ENCODE results near the gene COMTD1.
"Not testable (repeated sequence)": the region's sequence is repeated elsewhere in the genome, so short reads cannot be mapped to it uniquely, and the experiment has no call there.

COMTD1 gene

DNA sequence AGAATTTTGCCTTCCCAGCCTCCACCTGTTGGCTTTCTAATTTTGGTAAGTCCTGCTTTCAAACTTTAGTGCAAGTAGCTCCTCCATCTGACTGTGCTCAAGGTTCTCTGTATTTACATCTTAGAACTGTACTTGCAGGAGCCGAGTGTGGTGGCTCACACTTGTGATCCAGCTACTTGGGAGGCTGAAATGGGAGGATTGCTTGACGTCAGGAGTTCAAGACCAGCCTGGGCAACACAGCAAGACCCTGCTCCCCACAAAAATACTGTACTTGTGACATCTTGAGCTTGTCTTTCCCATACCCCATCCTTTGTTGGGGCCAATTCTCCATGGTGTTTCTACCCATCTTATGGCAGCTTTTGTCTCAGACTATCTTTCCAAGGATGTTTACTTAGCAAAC lies 29.8 kb downstream of the COMTD1 start:
- TF ChIP-seq, protein P1, sequence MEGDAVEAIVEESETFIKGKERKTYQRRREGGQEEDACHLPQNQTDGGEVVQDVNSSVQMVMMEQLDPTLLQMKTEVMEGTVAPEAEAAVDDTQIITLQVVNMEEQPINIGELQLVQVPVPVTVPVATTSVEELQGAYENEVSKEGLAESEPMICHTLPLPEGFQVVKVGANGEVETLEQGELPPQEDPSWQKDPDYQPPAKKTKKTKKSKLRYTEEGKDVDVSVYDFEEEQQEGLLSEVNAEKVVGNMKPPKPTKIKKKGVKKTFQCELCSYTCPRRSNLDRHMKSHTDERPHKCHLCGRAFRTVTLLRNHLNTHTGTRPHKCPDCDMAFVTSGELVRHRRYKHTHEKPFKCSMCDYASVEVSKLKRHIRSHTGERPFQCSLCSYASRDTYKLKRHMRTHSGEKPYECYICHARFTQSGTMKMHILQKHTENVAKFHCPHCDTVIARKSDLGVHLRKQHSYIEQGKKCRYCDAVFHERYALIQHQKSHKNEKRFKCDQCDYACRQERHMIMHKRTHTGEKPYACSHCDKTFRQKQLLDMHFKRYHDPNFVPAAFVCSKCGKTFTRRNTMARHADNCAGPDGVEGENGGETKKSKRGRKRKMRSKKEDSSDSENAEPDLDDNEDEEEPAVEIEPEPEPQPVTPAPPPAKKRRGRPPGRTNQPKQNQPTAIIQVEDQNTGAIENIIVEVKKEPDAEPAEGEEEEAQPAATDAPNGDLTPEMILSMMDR (IDR thresholded peaks at IDR 0.05; ENCODE audit: control insufficient read depth, insufficient read depth, low read depth, low read length, missing control alignments) = no peak
- no peak overlapping the region for H3K4me3 ChIP-seq (ENCODE audit: control insufficient read depth, low read depth, low read length)
- DNase-seq (ENCODE audit: low read depth) = no peak

DNA sequence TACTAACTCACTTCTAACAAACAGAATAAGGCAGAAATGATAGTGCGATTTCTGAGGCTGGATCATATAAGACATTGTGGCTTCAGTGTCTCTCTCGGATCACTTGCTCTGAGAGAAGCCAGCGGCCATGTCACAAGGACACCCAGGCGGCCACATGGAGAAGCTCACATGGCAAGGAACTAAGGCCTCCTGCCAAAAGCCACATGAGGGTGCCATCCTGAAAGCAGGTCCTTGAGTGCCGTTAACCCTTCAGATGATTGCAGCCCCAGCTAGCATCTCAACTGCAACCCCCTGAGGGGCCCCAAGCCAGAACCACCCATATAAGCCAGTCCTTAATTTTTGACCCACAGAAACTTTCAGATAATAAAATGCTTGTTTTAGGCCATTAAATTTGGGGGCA lies 32.0 kb downstream of the COMTD1 start:
- H3K4me3 ChIP-seq (ENCODE audit: control insufficient read depth, low read depth, low read length) = no peak overlapping the region
- no peak for DNase-seq (ENCODE audit: low read depth)
- TF ChIP-seq, protein P1 (IDR thresholded peaks at IDR 0.05; ENCODE audit: control insufficient read depth, insufficient read depth, low read depth, low read length, missing control alignments) = no peak

DNA sequence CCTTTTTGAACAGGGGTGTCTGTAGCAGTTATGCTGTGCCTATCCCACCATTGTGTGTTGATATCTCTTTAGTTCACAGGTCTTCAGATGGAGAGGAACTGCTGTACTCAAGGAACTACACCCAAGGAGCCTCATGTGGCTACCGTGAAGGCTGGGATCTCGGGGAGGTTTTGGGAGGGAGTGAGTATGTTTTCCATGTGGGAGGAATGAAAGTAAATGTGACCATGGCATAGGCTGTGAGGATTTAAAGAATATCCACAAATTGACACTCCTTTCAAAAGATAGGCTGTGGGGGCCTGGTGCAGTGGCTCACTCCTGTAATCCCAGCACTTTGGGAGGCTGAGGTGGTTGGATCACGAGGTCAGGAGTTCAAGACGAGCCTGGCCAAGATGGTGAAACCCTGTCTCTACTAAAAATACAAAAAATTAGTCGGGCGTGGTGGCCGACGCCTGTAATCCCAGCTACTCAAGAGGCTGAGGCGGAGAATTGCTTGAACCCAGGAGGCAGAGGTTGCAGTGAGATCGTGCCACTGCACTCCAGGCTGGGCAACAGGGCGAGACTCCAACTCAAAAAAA lies 32.6 kb downstream of the COMTD1 start:
- DNase-seq (ENCODE audit: low read depth); H3K4me3 ChIP-seq (ENCODE audit: control insufficient read depth, low read depth, low read length): not testable (repeated sequence)

- DNase-seq (ENCODE audit: low read depth) = no peak
- H3K4me3 ChIP-seq (ENCODE audit: control insufficient read depth, low read depth, low read length) = no peak overlapping the region
- TF ChIP-seq, protein P1 (IDR thresholded peaks at IDR 0.05; ENCODE audit: control insufficient read depth, insufficient read depth, low read depth, low read length, missing control alignments) = no peak
These were observed 33.3 kb downstream of the COMTD1 start for GRCh38 chr10:75202321-75203045.

- TF ChIP-seq, protein P1 (IDR thresholded peaks at IDR 0.05; ENCODE audit: control insufficient read depth, insufficient read depth, low read depth, low read length, missing control alignments) = no peak
- no peak overlapping the region for H3K4me3 ChIP-seq (ENCODE audit: control insufficient read depth, low read depth, low read length)
- no peak for DNase-seq (ENCODE audit: low read depth)
These were observed 33.9 kb downstream of the COMTD1 start for GRCh38 chr10:75201793-75202307.

GRCh38 chr10:75199949-75200348 lies 35.8 kb downstream of the COMTD1 start:
- H3K4me3 ChIP-seq (ENCODE audit: control insufficient read depth, low read depth, low read length); DNase-seq (ENCODE audit: low read depth): not testable (repeated sequence)

GRCh38 chr10:75197906-75198305 lies 37.9 kb downstream of the COMTD1 start:
- no peak overlapping the region for H3K4me3 ChIP-seq (ENCODE audit: control insufficient read depth, low read depth, low read length)
- TF ChIP-seq, protein P1 (IDR thresholded peaks at IDR 0.05; ENCODE audit: control insufficient read depth, insufficient read depth, low read depth, low read length, missing control alignments) = no peak
- no peak for DNase-seq (ENCODE audit: low read depth)
